K562 (cell line): ENCODE data around the gene MYO3B. TPM values are rescaled to one million over a fixed set of nuclear protein-coding genes. Genes with fewer than 3 reads are reported as not detected.

Experiments
- CXXC5 ChIP-seq: fragments of 250-450 bp; sonication (Bioruptor Pico); IDR thresholded peaks from 2 replicates; pipeline ENCODE4 v1.8.0; 2022; ENCODE audit warnings: inconsistent platforms, mild to moderate bottlenecking, moderate library complexity
- EP400 ChIP-seq: fragments of 450-650 bp; IDR thresholded peaks from 2 replicates; pipeline ENCODE4 v1.6.1; 2017; ENCODE audit warnings: antibody characterized with exemption, mild to moderate bottlenecking, moderate library complexity
- FOXA1 ChIP-seq: fragments of 450-650 bp; IDR thresholded peaks from 2 replicates; pipeline ENCODE4 v1.6.1; 2016; ENCODE audit warnings: mild to moderate bottlenecking, borderline replicate concordance
- GABPB2 ChIP-seq: fragments of 250-450 bp; sonication (Bioruptor Pico); conservative IDR thresholded peaks from 2 replicates; pipeline ENCODE4 v1.5.1; 2021; ENCODE audit warnings: mild to moderate bottlenecking
- GATA2 ChIP-seq: sonication (generic); formaldehyde crosslinking; IDR thresholded peaks from 2 replicates; pipeline ENCODE4 v1.4.0; 2020; ENCODE audit warnings: mild to moderate bottlenecking, missing genetic modification reagents
- MBD2 ChIP-seq: sonication (generic); IDR thresholded peaks from 2 replicates; pipeline ENCODE4 v1.6.1; 2016; ENCODE audit warnings: low read depth, borderline replicate concordance
- MEF2D ChIP-seq: conservative IDR thresholded peaks from 2 replicates; pipeline ENCODE4 v1.6.1; 2016; ENCODE audit warnings: low read depth, missing genetic modification characterization, missing compliant biosample characterization
- MIER1 ChIP-seq: fragments of 450-650 bp; IDR thresholded peaks from 2 replicates; pipeline ENCODE4 v1.6.1; 2016; ENCODE audit warnings: antibody characterized with exemption, mild to moderate bottlenecking, low read depth
- NFXL1 ChIP-seq: fragments of 450-650 bp; formaldehyde crosslinking; IDR thresholded peaks from 2 replicates; pipeline ENCODE4 v1.4.0; 2021; ENCODE audit warnings: mild to moderate bottlenecking
- NR4A1 ChIP-seq, 2 experiments: fragments of 250-450 bp in 1 of 2; fragments of 450-650 bp in 1 of 2; sonication (Bioruptor Pico) in 1 of 2; IDR thresholded peaks; 2 replicates each; pipeline versions ENCODE4 v1.4.0 to v1.6.1; 2016 to 2020; ENCODE audit warnings: mild to moderate bottlenecking in 2 of 2, missing compliant biosample characterization in 1 of 2, missing genetic modification characterization in 1 of 2, moderate library complexity in 1 of 2
- SMARCA5 ChIP-seq: fragments of 450-650 bp; IDR thresholded peaks from 2 replicates; pipeline ENCODE4 v1.6.1; 2016
- SP1 ChIP-seq: sonication (generic); formaldehyde crosslinking; IDR thresholded peaks from 2 replicates; pipeline ENCODE4 v1.8.1; 2022; ENCODE audit warnings: mild to moderate bottlenecking, missing genetic modification reagents
- TCFL5 ChIP-seq: fragments of 250-450 bp; sonication (Bioruptor Pico); conservative IDR thresholded peaks from 2 replicates; pipeline ENCODE4 v1.6.1; 2021; ENCODE audit warnings: mild to moderate bottlenecking, moderate library complexity, matching md5 sums
- TEAD1 ChIP-seq, 2 experiments: fragments of 450-650 bp in 1 of 2; sonication (generic) in 1 of 2; formaldehyde crosslinking; IDR thresholded peaks; 2 replicates each; pipeline versions ENCODE4 v1.4.0 to v1.8.0; 2020 to 2022; ENCODE audit warnings: mild to moderate bottlenecking in 2 of 2, missing genetic modification reagents in 1 of 2
- TSHZ1 ChIP-seq: fragments of 250-450 bp; sonication (Bioruptor Pico); IDR thresholded peaks from 2 replicates; pipeline ENCODE4 v1.4.0; 2020; ENCODE audit warnings: mild to moderate bottlenecking, moderate library complexity
- ZBTB1 ChIP-seq: sonication (generic); formaldehyde crosslinking; IDR thresholded peaks from 2 replicates; pipeline ENCODE4 v1.8.1; 2023; ENCODE audit warnings: missing genetic modification reagents, low read depth, mild to moderate bottlenecking, borderline replicate concordance
- ZNF224 ChIP-seq: sonication (generic); formaldehyde crosslinking; IDR thresholded peaks from 2 replicates; pipeline ENCODE4 v1.8.0; 2022; ENCODE audit warnings: mild to moderate bottlenecking, missing genetic modification reagents
- ZNF280B ChIP-seq: fragments of 250-450 bp; sonication (Bioruptor Pico); IDR thresholded peaks from 2 replicates; pipeline ENCODE4 v1.5.1; 2021; ENCODE audit warnings: mild to moderate bottlenecking
- ZNF354B ChIP-seq: fragments of 250-450 bp; sonication (Bioruptor Pico); IDR thresholded peaks from 2 replicates; pipeline ENCODE4 v1.4.0; 2020
- ZNF395 ChIP-seq: fragments of 200-800 bp; sonication (Bioruptor generic); IDR thresholded peaks from 2 replicates; pipeline ENCODE4 v1.6.1; 2017; ENCODE audit warnings: missing genetic modification characterization, missing compliant biosample characterization
- ZNF75A ChIP-seq: fragments of 450-650 bp; formaldehyde crosslinking; IDR thresholded peaks from 2 replicates; pipeline ENCODE4 v1.4.0; 2020; ENCODE audit warnings: mild to moderate bottlenecking
- ZNF785 ChIP-seq: fragments of 250-450 bp; sonication (Bioruptor Pico); IDR thresholded peaks from 2 replicates; pipeline ENCODE4 v1.4.0; 2020; ENCODE audit warnings: mild to moderate bottlenecking
- polyA plus RNA-seq, 8 experiments: library from polyadenylated mRNA; depleted of rRNA in 4 of 8; stranded (reverse) in 5 of 8; unstranded in 3 of 8; fragments of >200 nt; fragmentation: Nextera tagmentation in 2 of 8; fragmentation: Illumina TruSeq in 1 of 8; extraction: Ambion mirVana in 2 of 8; extraction: Trizol in 1 of 8; gene quantifications; 2 replicates each; pipeline versions ENCODE4 v1.2.1 to v1.2.3, GENCODE V29; 2011 to 2014; ENCODE audit warnings: inconsistent platforms in 1 of 8, missing spikeins in 1 of 8
- total RNA-seq, 7 experiments: library from RNA; depleted of rRNA in 6 of 7; stranded (reverse); fragments of >200 nt in 6 of 7; fragmentation: Illumina TruSeq in 2 of 7; extraction: Trizol in 2 of 7; gene quantifications; 2 replicates each; pipeline versions ENCODE4 v1.2.1 to v1.2.3, GENCODE V29; 2011 to 2021; ENCODE audit warnings: low replicate concordance in 1 of 7

Gene MYO3B
- total and polyA plus RNA-seq, 9 of the 15 experiments (the other 6 are each of a cell fraction or from before 2014, with no cell fraction given), result 2.7 to 6.5 (median 3.6) TPM

- TF ChIP-seq ZNF280B (CRISPR knock-in tag) (no peak), SMARCA5 (peak; percentile 21; the same call in 1 of the 2 replicates), TEAD1 (CRISPR knock-in tag; IDR thresholded peaks at IDR 0.05) (no peak), MBD2 (no peak), MEF2D (tag) (0 out of 2 replicates have a peak, but pooled peaks have one; percentile 14), TSHZ1 (CRISPR knock-in tag) (no peak), ZNF395 (CRISPR knock-in tag) (peak; percentile 72; the same call in 1 of the 2 replicates), ZNF354B (CRISPR knock-in tag) (no peak), FOXA1 (no peak), ZNF224 (CRISPR knock-in tag) (no peak), ZNF785 (CRISPR knock-in tag) (no peak), MIER1 (no peak), NFXL1 (CRISPR knock-in tag) (no peak), TCFL5 (no peak), EP400 (no peak), ZNF75A (CRISPR knock-in tag) (no peak), CXXC5 (CRISPR knock-in tag) (0 out of 2 replicates have a peak, but pooled peaks have one; percentile 19), ZBTB1 (no peak), GATA2 (CRISPR knock-in tag) (peak; percentile 49; the same call in 1 of the 2 replicates), GABPB2 (CRISPR knock-in tag) (no peak), NR4A1 (CRISPR knock-in tag; IDR thresholded peaks at IDR 0.05) (no peak), NR4A1 (tag; IDR thresholded peaks at IDR 0.05) (no peak), SP1 (CRISPR knock-in tag) (0 out of 2 replicates have a peak, but pooled peaks have one; percentile 29)
Observed at GRCh38 chr2:170139276-170139967, 38.5 kb upstream of the MYO3B start (continued).
